ENCODE results near the gene KRT6C.
"Not testable (repeated sequence)": the region's sequence is repeated elsewhere in the genome, so short reads cannot be mapped to it uniquely, and the experiment has no call there.

- not testable (repeated sequence) for TF ChIP-seq CTCF (IDR thresholded peaks at IDR 0.05); EP300 (IDR thresholded peaks at IDR 0.05; ENCODE audit: low read depth); POLR2A (IDR thresholded peaks at IDR 0.05); POLR2AphosphoS5 (IDR thresholded peaks at IDR 0.05)
Measured at GRCh38 chr12:52491495-52491894, 17.9 kb upstream of the KRT6C start.

Data from transverse colon (tissue), 4 donors.